Right lobe of liver (tissue), 6 donors: ENCODE measurements around the gene ABCD2. TPM values are rescaled to one million over a fixed set of nuclear protein-coding genes. Genes with fewer than 3 reads are reported as not detected.

ENCODE experiments used
- ATAC-seq, 4 donors: fragments of 200-7000 bp; cut with Tn5 transposase; one replicate each; pipeline ENCODE4 v1.9.1; 2020; ENCODE audit warnings: mild to moderate bottlenecking in 4 of 4, moderate library complexity in 4 of 4
- DNase-seq, 3 donors: peaks; one replicate each; pipeline ENCODE4 v3.0.0-alpha.2; 2020
- H3K27ac ChIP-seq, 3 donors: fragments of 200-600 bp; one replicate each; pipeline ENCODE4 v1.8.0; 2022
- H3K27me3 ChIP-seq, 2 donors: fragments of 200-600 bp; one replicate each; pipeline ENCODE4 v1.8.0; 2022
- H3K36me3 ChIP-seq, 4 donors: fragments of 200-600 bp; sonication (generic) in 1 of 4; one replicate each; pipeline versions ENCODE4 v1.5.1 to v1.8.0; 2017 to 2022; ENCODE audit warnings: control low read depth in 1 of 4
- H3K4me1 ChIP-seq, 4 donors: fragments of 200-600 bp; sonication (generic) in 1 of 4; one replicate each; pipeline versions ENCODE4 v1.5.1 to v1.8.0; 2017 to 2022; ENCODE audit warnings: control low read depth in 1 of 4
- H3K4me3 ChIP-seq, 3 donors: fragments of 200-600 bp; one replicate each; pipeline ENCODE4 v1.8.0; 2022
- H3K9me3 ChIP-seq, 4 donors: fragments of 200-600 bp; sonication (generic) in 1 of 4; one replicate each; pipeline versions ENCODE4 v1.5.1 to v1.8.0; 2017 to 2022; ENCODE audit warnings: control low read depth in 1 of 4
- CTCF ChIP-seq, 4 donors: fragments of 200-600 bp in 3 of 4; fragments of 450-650 bp in 1 of 4; IDR thresholded peaks; one replicate each; pipeline versions ENCODE4 v1.5.1 to v1.8.0; 2016 to 2022; ENCODE audit warnings: antibody characterized with exemption in 4 of 4, mild to moderate bottlenecking in 2 of 4
- POLR2A ChIP-seq: fragments of 450-650 bp; IDR thresholded peaks from one replicate; pipeline ENCODE4 v1.6.1; 2017; ENCODE audit warnings: antibody characterized with exemption, mild to moderate bottlenecking
- WGBS: methylation state at CpG from one replicate; pipeline ENCODE4 v1.1.6; 2018; ENCODE audit warnings: low coverage, low lambda C conversion rate; ENCODE audit not compliant: insufficient coverage; ENCODE audit errors: missing lambda C conversion rate; 5-methylcytosine and 5-hydroxymethylcytosine counted together
- intact Hi-C, 2 donors: fragments of 100-400 bp; cut with DNase I; formaldehyde crosslinking; loops; one replicate each; pipeline versions ENCODE4 v1.11.2 to v1.14.1; 2022
- total RNA-seq, 6 experiments: library from RNA; depleted of rRNA in 2 of 6; stranded (reverse); fragments of >200 nt in 2 of 6; fragmentation: NEBNext Ultra II Directional in 3 of 6; extraction: Animal tissue kit (Norgen Biotek cat#: 25700) in 3 of 6; gene quantifications; one replicate each; pipeline versions ENCODE4 v1.1.0 to v1.2.4, GENCODE V29; 2016 to 2023
- donor health status: DM: no; HTN: yes; CAD: no.
- donor health status: DM: no; HTN: no; CAD: no.
- donor health status: DM: no; HTN: no; CAD: no.
- donor health status: DM: no; HTN: yes; CAD: no.
- donor health status: DM: no; HTN: yes; CAD: no.

Gene ABCD2
- total RNA-seq, 6 experiments from 2014 or later: 0.05 to 0.25 (median 0.09) TPM; not detected in 2

GRCh38 chr12:39616666-39617065, 2.9 kb downstream of the ABCD2 start:
- WGBS: 66% methylated on average over 4 of the region's 4 CpGs
- DNase-seq: no peak
- H3K36me3 ChIP-seq: no peaks in the 10 kb centered on the region
- ATAC-seq: no peak
- no peaks in the 10 kb centered on the region for H3K9me3 ChIP-seq
- intact Hi-C loops: no loop called here
- TF ChIP-seq POLR2A: no peak
- TF ChIP-seq CTCF (IDR thresholded peaks at IDR 0.05): no peak
- no peaks in the 10 kb centered on the region for H3K27me3 ChIP-seq
- H3K4me3 ChIP-seq: no peak overlapping the region
- peaks cover 0 to 5% (median 0%) of the 10 kb centered on the region in 4 donors for H3K4me1 ChIP-seq
- no peak overlapping the region for H3K27ac ChIP-seq

GRCh38 chr12:39616251-39616650, 3.4 kb downstream of the ABCD2 start:
- 65% methylated on average over 1 of the region's 1 CpG for WGBS

GRCh38 chr12:39613525-39613924, 6.1 kb downstream of the ABCD2 start:
- no peak for ATAC-seq
- intact Hi-C loops: no loop called here
- TF ChIP-seq CTCF (IDR thresholded peaks at IDR 0.05) (no peak), POLR2A (no peak)
- Histone ChIP-seq H3K36me3 (no peaks in the 10 kb centered on the region), H3K4me3 (no peak overlapping the region), H3K27ac (no peak overlapping the region), H3K9me3 (no peaks in the 10 kb centered on the region), H3K4me1 (no peaks in the 10 kb centered on the region), H3K27me3 (no peaks in the 10 kb centered on the region)
- WGBS: 89% methylated on average over 2 of the region's 2 CpGs
- DNase-seq: no peak

More at GRCh38 chr12:39616251-39616650, 3.4 kb downstream of the ABCD2 start:
- DNase-seq (no peak), ATAC-seq (no peak)
- no peaks in the 10 kb centered on the region for H3K27me3 ChIP-seq
- intact Hi-C loops: no loop called here
- no peaks in the 10 kb centered on the region for H3K36me3 ChIP-seq
- H3K4me3 ChIP-seq: no peak overlapping the region
- TF ChIP-seq CTCF (IDR thresholded peaks at IDR 0.05) (no peak), POLR2A (no peak)
- H3K9me3 ChIP-seq: no peaks in the 10 kb centered on the region
- no peak overlapping the region for H3K27ac ChIP-seq
- H3K4me1 ChIP-seq: peaks cover 0 to 5% (median 0%) of the 10 kb centered on the region in 4 donors

- ATAC-seq: no peak
- 100% methylated on average over 2 of the region's 2 CpGs for WGBS
- TF ChIP-seq POLR2A (no peak), CTCF (IDR thresholded peaks at IDR 0.05) (no peak)
- Histone ChIP-seq H3K4me3 (no peak overlapping the region), H3K36me3 (no peaks in the 10 kb centered on the region), H3K27ac (no peak overlapping the region), H3K4me1 (no peaks in the 10 kb centered on the region), H3K9me3 (no peaks in the 10 kb centered on the region), H3K27me3 (no peaks in the 10 kb centered on the region)
- DNase-seq: no peak
- intact Hi-C loops: no loop called here
Measured at GRCh38 chr12:39612250-39612649, 7.4 kb downstream of the ABCD2 start.

- WGBS: 47% methylated on average over 2 of the region's 2 CpGs
- ATAC-seq (no peak), DNase-seq (no peak)
- Histone ChIP-seq H3K4me3 (no peak overlapping the region), H3K27ac (no peak overlapping the region), H3K36me3 (no peaks in the 10 kb centered on the region), H3K9me3 (no peaks in the 10 kb centered on the region), H3K4me1 (no peaks in the 10 kb centered on the region), H3K27me3 (no peaks in the 10 kb centered on the region)
- TF ChIP-seq POLR2A: no peak
- no peak for TF ChIP-seq CTCF (IDR thresholded peaks at IDR 0.05)
- intact Hi-C loops: no loop called here
Measured at GRCh38 chr12:39611818-39612217, 7.8 kb downstream of the ABCD2 start.
